ENCODE measurements around the gene EEF1AKMT2.
A peak's percentile ranks its signal among the peaks of the same experiment; 100 is the strongest.

Gene EEF1AKMT2

DNA sequence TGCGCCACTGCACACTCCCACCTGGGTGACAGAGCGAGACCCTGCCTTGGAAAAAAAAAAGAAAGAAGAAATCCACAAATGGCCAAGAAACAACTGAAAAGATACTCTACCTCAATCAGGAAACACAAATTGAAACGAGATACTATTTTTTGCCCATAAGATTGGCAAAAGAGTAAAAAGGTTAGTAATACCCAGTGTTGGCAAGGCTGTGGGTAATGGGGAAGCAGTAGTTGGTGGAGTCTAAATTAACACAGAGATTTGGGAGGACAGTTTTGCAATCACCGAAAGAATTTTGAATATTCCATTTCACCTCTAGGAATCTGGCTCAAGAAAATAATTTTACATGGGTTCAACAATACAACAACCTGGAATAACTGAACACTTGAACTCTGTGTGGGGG is 29.8 kb upstream of the EEF1AKMT2 start:
- Histone ChIP-seq H3K9me2 (replicated peaks; ENCODE audit: control insufficient read depth, low read length) (no peaks in the 10 kb centered on the region), H3K4me2 (ENCODE audit: low read length) (no peak overlapping the region), H3K36me3 (ENCODE audit: control insufficient read depth, low read length) (peaks cover 49% of the 10 kb centered on the region), H3K79me2 (ENCODE audit: control insufficient read depth, low read length) (no peaks in the 10 kb centered on the region), H3K9me3 (ENCODE audit: control insufficient read depth, insufficient read depth, low read length) (no peaks in the 10 kb centered on the region), H3K27me3 (ENCODE audit: control insufficient read depth, low read length) (no peaks in the 10 kb centered on the region), H4K20me1 (ENCODE audit: control insufficient read depth, insufficient read depth, low read depth, low read length) (no peaks in the 10 kb centered on the region), H3K27ac (ENCODE audit: low read depth, low read length) (no peak overlapping the region), H3K4me1 (ENCODE audit: control insufficient read depth, low read length) (no peaks in the 10 kb centered on the region), H3K4me3 (ENCODE audit: low read length) (no peak overlapping the region), H3F3A (ENCODE audit: control insufficient read depth, insufficient read depth) (peaks cover 8% of the 10 kb centered on the region; the same call in 1 of the 2 replicates)
- TF ChIP-seq, protein P1, sequence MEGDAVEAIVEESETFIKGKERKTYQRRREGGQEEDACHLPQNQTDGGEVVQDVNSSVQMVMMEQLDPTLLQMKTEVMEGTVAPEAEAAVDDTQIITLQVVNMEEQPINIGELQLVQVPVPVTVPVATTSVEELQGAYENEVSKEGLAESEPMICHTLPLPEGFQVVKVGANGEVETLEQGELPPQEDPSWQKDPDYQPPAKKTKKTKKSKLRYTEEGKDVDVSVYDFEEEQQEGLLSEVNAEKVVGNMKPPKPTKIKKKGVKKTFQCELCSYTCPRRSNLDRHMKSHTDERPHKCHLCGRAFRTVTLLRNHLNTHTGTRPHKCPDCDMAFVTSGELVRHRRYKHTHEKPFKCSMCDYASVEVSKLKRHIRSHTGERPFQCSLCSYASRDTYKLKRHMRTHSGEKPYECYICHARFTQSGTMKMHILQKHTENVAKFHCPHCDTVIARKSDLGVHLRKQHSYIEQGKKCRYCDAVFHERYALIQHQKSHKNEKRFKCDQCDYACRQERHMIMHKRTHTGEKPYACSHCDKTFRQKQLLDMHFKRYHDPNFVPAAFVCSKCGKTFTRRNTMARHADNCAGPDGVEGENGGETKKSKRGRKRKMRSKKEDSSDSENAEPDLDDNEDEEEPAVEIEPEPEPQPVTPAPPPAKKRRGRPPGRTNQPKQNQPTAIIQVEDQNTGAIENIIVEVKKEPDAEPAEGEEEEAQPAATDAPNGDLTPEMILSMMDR (IDR thresholded peaks at IDR 0.05; ENCODE audit: low read depth, low read length, poor library complexity, severe bottlenecking) = no peak
- TF ChIP-seq EZH2phosphoT487 (IDR thresholded peaks at IDR 0.05; ENCODE audit: borderline replicate concordance, low read length) = no peak

DNA sequence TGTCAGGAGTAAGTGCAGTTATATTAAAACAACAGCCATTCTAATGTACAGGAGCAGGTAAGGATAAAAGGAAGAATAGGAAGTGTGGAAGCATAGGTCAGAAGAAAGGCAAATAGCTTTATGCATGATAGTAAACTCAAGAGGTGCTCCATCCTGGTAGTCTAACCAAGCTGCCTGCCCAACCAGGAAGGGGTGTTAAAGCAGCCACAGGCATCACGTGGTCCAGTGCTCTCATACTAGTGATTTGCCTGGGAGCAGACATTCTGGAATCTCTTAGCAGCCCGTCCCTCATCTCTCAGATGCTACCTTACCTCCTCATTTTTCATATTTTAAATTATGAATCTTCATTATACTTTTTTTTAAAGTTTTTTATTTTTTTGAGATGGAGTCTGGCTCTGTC is 28.4 kb upstream of the EEF1AKMT2 start:
- Histone ChIP-seq H3K9me2 (replicated peaks; ENCODE audit: control insufficient read depth, low read length) (no peaks in the 10 kb centered on the region), H3K9me3 (ENCODE audit: control insufficient read depth, insufficient read depth, low read length) (no peaks in the 10 kb centered on the region), H3K36me3 (ENCODE audit: control insufficient read depth, low read length) (peaks cover 45% of the 10 kb centered on the region), H3K4me2 (ENCODE audit: low read length) (no peak overlapping the region), H3K27ac (ENCODE audit: low read depth, low read length) (no peak overlapping the region), H3K27me3 (ENCODE audit: control insufficient read depth, low read length) (no peaks in the 10 kb centered on the region), H3F3A (ENCODE audit: control insufficient read depth, insufficient read depth) (no peaks in the 10 kb centered on the region), H3K4me1 (ENCODE audit: control insufficient read depth, low read length) (no peaks in the 10 kb centered on the region), H3K79me2 (ENCODE audit: control insufficient read depth, low read length) (no peaks in the 10 kb centered on the region), H3K4me3 (ENCODE audit: low read length) (no peak overlapping the region), H4K20me1 (ENCODE audit: control insufficient read depth, insufficient read depth, low read depth, low read length) (no peaks in the 10 kb centered on the region)
- TF ChIP-seq, protein P1 (IDR thresholded peaks at IDR 0.05; ENCODE audit: low read depth, low read length, poor library complexity, severe bottlenecking) = no peak
- TF ChIP-seq EZH2phosphoT487 (IDR thresholded peaks at IDR 0.05; ENCODE audit: borderline replicate concordance, low read length) = no peak

DNA sequence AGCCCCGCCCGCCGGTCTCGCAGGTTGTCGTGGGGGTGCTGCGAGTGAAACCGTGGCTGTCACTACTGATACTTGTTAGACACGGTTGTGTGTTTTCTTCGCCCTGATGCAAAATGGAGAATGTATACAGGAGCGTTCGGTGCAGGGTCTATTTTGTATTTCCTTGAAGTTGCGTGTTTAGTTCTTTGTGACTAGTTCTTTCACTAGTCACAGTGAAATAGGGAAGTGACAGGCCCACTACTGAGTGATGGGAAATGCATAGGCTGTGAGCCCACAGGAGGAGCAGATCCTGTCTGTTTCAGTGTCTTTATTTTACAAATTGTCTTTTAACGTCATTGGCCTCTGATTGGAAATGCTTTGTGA is 10.6 kb upstream of the EEF1AKMT2 start:
- H3K27me3 ChIP-seq (ENCODE audit: control insufficient read depth, low read length) = peaks cover 5% of the 10 kb centered on the region; the same call in 1 of the 2 replicates
- H3K4me1 ChIP-seq (ENCODE audit: control insufficient read depth, low read length) = peaks cover 16% of the 10 kb centered on the region

More for the DNA sequence above, 10.6 kb upstream of the EEF1AKMT2 start:
- Histone ChIP-seq H3K4me3 (ENCODE audit: low read length) (peak overlapping the region; percentile 96), H3F3A (ENCODE audit: control insufficient read depth, insufficient read depth) (peaks cover 7% of the 10 kb centered on the region), H3K9me3 (ENCODE audit: control insufficient read depth, insufficient read depth, low read length) (no peaks in the 10 kb centered on the region), H4K20me1 (ENCODE audit: control insufficient read depth, insufficient read depth, low read depth, low read length) (no peaks in the 10 kb centered on the region), H3K36me3 (ENCODE audit: control insufficient read depth, low read length) (peaks cover 8% of the 10 kb centered on the region; the same call in 1 of the 2 replicates), H3K4me2 (ENCODE audit: low read length) (peak overlapping the region; percentile 85), H3K9me2 (replicated peaks; ENCODE audit: control insufficient read depth, low read length) (no peaks in the 10 kb centered on the region), H3K79me2 (ENCODE audit: control insufficient read depth, low read length) (peaks cover 45% of the 10 kb centered on the region), H3K27ac (ENCODE audit: low read depth, low read length) (peak overlapping the region; percentile 65)
- TF ChIP-seq EZH2phosphoT487 (IDR thresholded peaks at IDR 0.05; ENCODE audit: borderline replicate concordance, low read length) = no peak
- TF ChIP-seq, protein P1 (IDR thresholded peaks at IDR 0.05; ENCODE audit: low read depth, low read length, poor library complexity, severe bottlenecking) = no peak
